B cell (primary cell): ENCODE data around the gene CELF2.

Experiments used
- EZH2 ChIP-seq: IDR thresholded peaks from 2 replicates; pipeline ENCODE4 v1.6.1; 2012; ENCODE audit warnings: borderline replicate concordance, low read depth, mild to moderate bottlenecking, moderate library complexity, low read length; ENCODE audit not compliant: insufficient read depth, poor library complexity, severe bottlenecking
- TF ChIP-seq, protein P1 (sequence below): fragments of 200-600 bp; IDR thresholded peaks from one replicate; pipeline ENCODE4 v1.8.0; 2022; ENCODE audit warnings: antibody characterized with exemption, mild to moderate bottlenecking

DNA sequence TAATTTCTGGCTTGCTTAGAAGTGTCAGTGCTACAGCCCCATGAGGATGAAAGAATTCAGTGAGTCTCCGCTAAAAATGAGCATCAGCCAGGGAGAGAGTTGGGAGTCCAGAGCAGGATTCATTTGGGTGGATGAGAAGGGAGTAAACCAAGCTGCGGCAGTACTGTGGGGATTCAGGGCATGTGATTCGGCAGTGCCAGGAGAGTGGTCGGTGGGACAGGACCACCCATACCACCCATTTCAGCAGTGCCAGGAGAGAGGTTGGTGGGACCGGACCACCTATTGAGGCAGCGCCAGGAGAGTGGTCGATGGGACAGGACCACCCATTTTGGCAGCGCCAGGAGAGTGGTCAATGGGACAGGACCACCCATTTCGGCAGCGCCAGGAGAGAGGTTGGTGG is 144.2 kb downstream of the CELF2 start:
- TF ChIP-seq, protein P1, sequence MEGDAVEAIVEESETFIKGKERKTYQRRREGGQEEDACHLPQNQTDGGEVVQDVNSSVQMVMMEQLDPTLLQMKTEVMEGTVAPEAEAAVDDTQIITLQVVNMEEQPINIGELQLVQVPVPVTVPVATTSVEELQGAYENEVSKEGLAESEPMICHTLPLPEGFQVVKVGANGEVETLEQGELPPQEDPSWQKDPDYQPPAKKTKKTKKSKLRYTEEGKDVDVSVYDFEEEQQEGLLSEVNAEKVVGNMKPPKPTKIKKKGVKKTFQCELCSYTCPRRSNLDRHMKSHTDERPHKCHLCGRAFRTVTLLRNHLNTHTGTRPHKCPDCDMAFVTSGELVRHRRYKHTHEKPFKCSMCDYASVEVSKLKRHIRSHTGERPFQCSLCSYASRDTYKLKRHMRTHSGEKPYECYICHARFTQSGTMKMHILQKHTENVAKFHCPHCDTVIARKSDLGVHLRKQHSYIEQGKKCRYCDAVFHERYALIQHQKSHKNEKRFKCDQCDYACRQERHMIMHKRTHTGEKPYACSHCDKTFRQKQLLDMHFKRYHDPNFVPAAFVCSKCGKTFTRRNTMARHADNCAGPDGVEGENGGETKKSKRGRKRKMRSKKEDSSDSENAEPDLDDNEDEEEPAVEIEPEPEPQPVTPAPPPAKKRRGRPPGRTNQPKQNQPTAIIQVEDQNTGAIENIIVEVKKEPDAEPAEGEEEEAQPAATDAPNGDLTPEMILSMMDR: no peak
- no peak for TF ChIP-seq EZH2
